SK-N-SH (cell line): Measurements from ENCODE around the gene TEKT2. TPM values are rescaled to one million over a fixed set of nuclear protein-coding genes. Genes with fewer than 3 reads are reported as not detected.

Experiments
- CTCF ChIA-PET: fragments of 300-600, 350-600 bp; formaldehyde crosslinking; extraction: SDS; loops from one replicate; lab custom pipeline; 2021; lab: Yijun Ruan, JAX
- POLR2A ChIA-PET: fragments of 350-600 bp; sonication (Branson Sonifier 250); formaldehyde crosslinking; extraction: SDS; loops from one replicate; lab custom pipeline; 2020; ENCODE audit warnings: antibody characterized with exemption, inconsistent platforms; lab: Yijun Ruan, JAX
- DNase-seq: peaks from one replicate; pipeline ENCODE4 v3.0.0; 2012
- H2AFZ ChIP-seq: fragments of 200-600 bp; sonication (generic); 2 replicates; pipeline ENCODE4 v1.8.1; 2016; ENCODE audit warnings: antibody characterized with exemption, mild to moderate bottlenecking, low read depth
- H3F3A ChIP-seq: fragments of 200-600 bp; sonication (generic); replicated peaks from 2 replicates; pipeline ENCODE3; 2016; ENCODE audit warnings: antibody characterized with exemption, mild to moderate bottlenecking; ENCODE audit not compliant: insufficient read depth
- H3K27ac ChIP-seq, 2 experiments: fragments of 200-500 bp in 1 of 2; fragments of 200-600 bp in 1 of 2; sonication (Bioruptor generic) in 1 of 2; sonication (generic), shearing (Covaris generic) in 1 of 2; 2 replicates each; pipeline versions ENCODE4 v1.5.1 to v1.6.1; 2014 to 2016; ENCODE audit warnings: low read depth in 2 of 2, inconsistent platforms in 1 of 2, low read length in 1 of 2, mild to moderate bottlenecking in 1 of 2, mixed read lengths in 1 of 2
- H3K27me3 ChIP-seq: fragments of 200-600 bp; sonication (generic), shearing (Covaris generic); 2 replicates; pipeline ENCODE4 v1.6.1; 2016; ENCODE audit warnings: mixed run types; ENCODE audit not compliant: insufficient read depth
- H3K36me3 ChIP-seq, 2 experiments: fragments of 200-500 bp in 1 of 2; fragments of 200-600 bp in 1 of 2; sonication (Bioruptor generic) in 1 of 2; sonication (generic) in 1 of 2; replicated peaks in 1 of 2; 2 replicates each; pipeline versions ENCODE3 to v1.5.1; 2014 to 2016; ENCODE audit warnings: low read length in 1 of 2, mild to moderate bottlenecking in 1 of 2; ENCODE audit not compliant: insufficient read depth in 2 of 2, control insufficient read depth in 1 of 2
- H3K4me1 ChIP-seq, 2 experiments: fragments of 200-500 bp in 1 of 2; fragments of 200-600 bp in 1 of 2; sonication (Bioruptor generic) in 1 of 2; sonication (generic), shearing (Covaris generic) in 1 of 2; 2 replicates each; pipeline versions ENCODE4 v1.5.1 to v1.6.1; 2014 to 2016; ENCODE audit warnings: low read depth in 1 of 2, low read length in 1 of 2, mixed run types in 1 of 2; ENCODE audit not compliant: insufficient read depth in 2 of 2, control insufficient read depth in 1 of 2
- H3K4me2 ChIP-seq: fragments of 200-600 bp; sonication (generic), shearing (Covaris generic); 2 replicates; pipeline ENCODE4 v1.6.1; 2017; ENCODE audit warnings: mixed run types
- H3K4me3 ChIP-seq, 2 experiments: fragments of 200-500 bp in 1 of 2; fragments of 200-600 bp in 1 of 2; sonication (Bioruptor generic) in 1 of 2; sonication (generic), shearing (Covaris generic) in 1 of 2; 2 replicates each; pipeline versions ENCODE4 v1.5.1 to v1.8.1; 2014 to 2016; ENCODE audit warnings: low read depth in 2 of 2, inconsistent platforms in 1 of 2, low read length in 1 of 2, mild to moderate bottlenecking in 1 of 2, mixed read lengths in 1 of 2, moderate library complexity in 1 of 2
- H3K79me2 ChIP-seq: fragments of 200-600 bp; sonication (generic); 2 replicates; pipeline ENCODE4 v1.8.1; 2017; ENCODE audit warnings: mild to moderate bottlenecking; ENCODE audit not compliant: insufficient read depth
- H3K9ac ChIP-seq: fragments of 200-600 bp; sonication (generic); 2 replicates; pipeline ENCODE4 v1.6.1; 2017; ENCODE audit warnings: mixed run types
- H3K9me2 ChIP-seq: fragments of 200-600 bp; sonication (generic); 2 replicates; pipeline ENCODE4 v1.6.1; 2017; ENCODE audit warnings: mixed run types
- H3K9me3 ChIP-seq: fragments of 200-600 bp; sonication (generic); 2 replicates; pipeline ENCODE4 v1.6.1; 2017; ENCODE audit warnings: mixed run types, mild to moderate bottlenecking, moderate library complexity
- H4K20me1 ChIP-seq: fragments of 200-600 bp; sonication (generic); 2 replicates; pipeline ENCODE4 v1.6.1; 2017; ENCODE audit warnings: mild to moderate bottlenecking, mixed run types; ENCODE audit not compliant: insufficient read depth
- CHD2 ChIP-seq: fragments of 150-350 bp; IDR thresholded peaks from 2 replicates; pipeline ENCODE4 v1.6.1; 2018; ENCODE audit warnings: low read length; ENCODE audit not compliant: partially characterized antibody
- CTCF ChIP-seq: fragments of 200-600 bp; sonication (generic); IDR thresholded peaks from 2 replicates; pipeline ENCODE4 v1.6.1; 2017; ENCODE audit warnings: antibody characterized with exemption, mild to moderate bottlenecking, moderate library complexity
- ELF1 ChIP-seq: IDR thresholded peaks from 2 replicates; pipeline ENCODE4 v1.4.0; 2012
- EP300 ChIP-seq, 2 experiments: IDR thresholded peaks; 2 replicates each; pipeline versions ENCODE4 v1.4.0 to v1.6.1; 2012; ENCODE audit warnings: borderline replicate concordance in 1 of 2, low read depth in 1 of 2, low read length in 1 of 2
- EZH2phosphoT487 ChIP-seq: fragments of 200-600 bp; sonication (generic); IDR thresholded peaks from 2 replicates; pipeline ENCODE4 v1.6.1; 2017; ENCODE audit warnings: low read depth, mixed run types, mild to moderate bottlenecking, antibody characterized with exemption, moderate library complexity, borderline replicate concordance
- FOSL2 ChIP-seq: IDR thresholded peaks from 2 replicates; pipeline ENCODE4 v1.4.0; 2012; ENCODE audit warnings: low read depth, mild to moderate bottlenecking, moderate library complexity, borderline replicate concordance
- FOXJ3 ChIP-seq: sonication (generic); formaldehyde crosslinking; IDR thresholded peaks from 2 replicates; pipeline ENCODE4 v1.5.1; 2020; ENCODE audit warnings: mild to moderate bottlenecking, missing genetic modification reagents
- GABPA ChIP-seq: IDR thresholded peaks from 2 replicates; pipeline ENCODE4 v1.4.0; 2012; ENCODE audit warnings: low read depth, mild to moderate bottlenecking
- GATA2 ChIP-seq: sonication (generic); formaldehyde crosslinking; IDR thresholded peaks from 2 replicates; pipeline ENCODE4 v1.5.0; 2020; ENCODE audit warnings: mild to moderate bottlenecking, missing genetic modification reagents
- MAX ChIP-seq: IDR thresholded peaks from 2 replicates; pipeline ENCODE4 v1.4.0; 2012; ENCODE audit warnings: low read depth
- MEF2A ChIP-seq: IDR thresholded peaks from 2 replicates; pipeline ENCODE4 v1.4.0; 2012; ENCODE audit warnings: low read depth, borderline replicate concordance
- MXI1 ChIP-seq: IDR thresholded peaks from 2 replicates; pipeline ENCODE4 v1.6.1; 2012; ENCODE audit warnings: mild to moderate bottlenecking, low read depth, low read length, improper control_type of control experiment
- NRF1 ChIP-seq: IDR thresholded peaks from 2 replicates; pipeline ENCODE4 v1.6.1; 2012; ENCODE audit warnings: low read depth, mild to moderate bottlenecking, low read length
- POLR2AphosphoS5 ChIP-seq: IDR thresholded peaks from 2 replicates; pipeline ENCODE4 v1.6.1; 2012; ENCODE audit warnings: low read depth, low read length
- RAD21 ChIP-seq: IDR thresholded peaks from 2 replicates; pipeline ENCODE4 v1.6.1; 2012; ENCODE audit warnings: mild to moderate bottlenecking, low read length
- RCOR1 ChIP-seq: fragments of 150-350 bp; IDR thresholded peaks from 2 replicates; pipeline ENCODE4 v1.6.1; 2017; ENCODE audit warnings: antibody characterized with exemption, low read length
- REST ChIP-seq: IDR thresholded peaks from 2 replicates; pipeline ENCODE4 v1.6.1; 2012; ENCODE audit warnings: mild to moderate bottlenecking, low read depth, low read length, moderate library complexity
- SIN3A ChIP-seq: IDR thresholded peaks from 2 replicates; pipeline ENCODE4 v1.6.1; 2012; ENCODE audit warnings: low read depth, mild to moderate bottlenecking, low read length, moderate library complexity, borderline replicate concordance
- TEAD4 ChIP-seq: IDR thresholded peaks from 2 replicates; pipeline ENCODE4 v1.4.0; 2012; ENCODE audit warnings: mild to moderate bottlenecking, borderline replicate concordance; ENCODE audit not compliant: insufficient read depth
- USF1 ChIP-seq: IDR thresholded peaks from 2 replicates; pipeline ENCODE4 v1.4.0; 2012; ENCODE audit warnings: low read depth, borderline replicate concordance
- USF2 ChIP-seq: fragments of 150-350 bp; IDR thresholded peaks from 2 replicates; pipeline ENCODE4 v1.6.1; 2017; ENCODE audit warnings: antibody characterized with exemption, low read length, low read depth, borderline replicate concordance
- YY1 ChIP-seq: IDR thresholded peaks from 2 replicates; pipeline ENCODE4 v1.4.0; 2012; ENCODE audit warnings: low read depth, mild to moderate bottlenecking
- ZBTB33 ChIP-seq: IDR thresholded peaks from 2 replicates; pipeline ENCODE4 v1.4.0; 2012; ENCODE audit warnings: low read depth, borderline replicate concordance
- WGBS: methylation state at CpG from one replicate; pipeline ENCODE4 v1.1.6; 2017; ENCODE audit warnings: low lambda C conversion rate; 5-methylcytosine and 5-hydroxymethylcytosine counted together
- polyA plus RNA-seq, 3 experiments: library from polyadenylated mRNA; depleted of rRNA; stranded (reverse); fragments of >200 nt; gene quantifications; 2 replicates each; pipeline ENCODE4 v1.2.3, GENCODE V29; 2012

Gene TEKT2
- polyA plus RNA-seq, 1 of the 3 experiments (the other 2 are of a cell fraction): 1.2 TPM

GRCh38 chr1:36099681-36100341 lies 15.9 kb downstream of the TEKT2 start:
- ChIA-PET POLR2A (no interaction called here), CTCF (interaction anchor here (0.6 to 32.6 kb wide), 17 partner anchors 9 to 202 kb away, joined by 3 to 700 read pairs (median 4); partner anchors contain the start of genes AGO3, TEKT2 and TRAPPC3)
- Histone ChIP-seq H2AFZ (peak overlapping the region; percentile 78; the same call in 1 of the 2 replicates), H4K20me1 (no peaks in the 10 kb centered on the region), H3K9ac (no peak overlapping the region), H3K4me2 (no peak overlapping the region), H3K27ac (peak overlapping the region in 1 of 2 experiments; percentile 16; a peak in 1 of 4 replicates), H3K27me3 (no peaks in the 10 kb centered on the region), H3K4me3 (peak overlapping the region in 1 of 2 experiments; percentile 4; a peak in 1 of 4 replicates), H3K36me3 (peaks cover 0 to 20% of the 10 kb centered on the region in 2 experiments), H3K9me3 (no peaks in the 10 kb centered on the region), H3F3A (peaks cover 10% of the 10 kb centered on the region), H3K9me2 (no peaks in the 10 kb centered on the region), H3K79me2 (no peaks in the 10 kb centered on the region), H3K4me1 (peaks cover 0 to 39% of the 10 kb centered on the region in 2 experiments; a peak in 2 of 4 replicates)
- peak; percentile 95 for DNase-seq
- 24% methylated on average over 4 of the region's 18 CpGs for WGBS
- no peak for TF ChIP-seq CHD2
- no peak for TF ChIP-seq RCOR1
- no peak for TF ChIP-seq ZBTB33
- no peak for TF ChIP-seq GATA2
- no peak for TF ChIP-seq USF1
- TF ChIP-seq RAD21: peak; percentile 97
- TF ChIP-seq EP300 (IDR thresholded peaks at IDR 0.05; ENCODE audit: borderline replicate concordance in 1 of 2, low read depth in 1 of 2, low read length in 1 of 2): no peak
- TF ChIP-seq SIN3A: no peak
- TF ChIP-seq ELF1: no peak
- TF ChIP-seq MAX: 0 out of 2 replicates have a peak, but pooled peaks have one; percentile 30
- no peak for TF ChIP-seq GABPA
- TF ChIP-seq FOXJ3: no peak
- no peak for TF ChIP-seq NRF1
- no peak for TF ChIP-seq FOSL2
- no peak for TF ChIP-seq POLR2AphosphoS5
- TF ChIP-seq EZH2phosphoT487: no peak
- TF ChIP-seq MEF2A: no peak
- TF ChIP-seq USF2: no peak
- TF ChIP-seq MXI1: no peak
- TF ChIP-seq YY1: no peak
- TF ChIP-seq CTCF: peak; percentile 90
- TF ChIP-seq TEAD4: no peak
- TF ChIP-seq REST: no peak
